DMS79 (cell line): Measurements from ENCODE around the gene TBX21.

Source experiments
- DNase-seq: peaks from one replicate; lab custom pipeline; 2025; lab: John Stamatoyannopoulos, UW

TBX21 gene

GRCh38 chr17:47733047-47733673 is at the start of gene TBX21:
Gene TBX21 (plus strand): TSS chr17:47733236. CDS start chr17:47733455, 219 bp downstream.
- DNase-seq, result peak; percentile 17

GRCh38 chr17:47684025-47684424 is 49.0 kb upstream of the TBX21 start:
- DNase-seq, result no peak

GRCh38 chr17:47684535-47685193 is 48.4 kb upstream of the TBX21 start:
- no peak for DNase-seq

GRCh38 chr17:47685556-47686275 is 47.3 kb upstream of the TBX21 start:
- no peak for DNase-seq

GRCh38 chr17:47686276-47686635 is 46.8 kb upstream of the TBX21 start:
- no peak for DNase-seq

- DNase-seq, result no peak
Observed at GRCh38 chr17:47686664-47687327, 46.2 kb upstream of the TBX21 start.

- DNase-seq, result no peak
Observed at GRCh38 chr17:47687328-47687690, 45.7 kb upstream of the TBX21 start.

GRCh38 chr17:47687748-47688147 is 45.3 kb upstream of the TBX21 start:
- no peak for DNase-seq

- DNase-seq, result no peak
Observed at GRCh38 chr17:47690121-47690520, 42.9 kb upstream of the TBX21 start.

GRCh38 chr17:47692137-47692894 is 40.7 kb upstream of the TBX21 start:
- no peak for DNase-seq

- no peak for DNase-seq
Observed at GRCh38 chr17:47692895-47693730, 39.9 kb upstream of the TBX21 start.

GRCh38 chr17:47693731-47694580 is 39.1 kb upstream of the TBX21 start, which contains the start of gene TBKBP1:
Gene TBKBP1 (plus strand): TSS chr17:47694161. CDS start chr17:47696113, 1,952 bp downstream.
- peak; percentile 51 for DNase-seq

GRCh38 chr17:47694581-47695428 is 38.2 kb upstream of the TBX21 start:
- no peak for DNase-seq

GRCh38 chr17:47695429-47696376 is 37.3 kb upstream of the TBX21 start:
- DNase-seq, result no peak

GRCh38 chr17:47696717-47697642 is 36.1 kb upstream of the TBX21 start:
- DNase-seq, result no peak

- DNase-seq, result no peak
Observed at GRCh38 chr17:47697906-47698711, 34.9 kb upstream of the TBX21 start.
